Measurements from ENCODE around the gene MAD1L1.

Gene MAD1L1

DNA sequence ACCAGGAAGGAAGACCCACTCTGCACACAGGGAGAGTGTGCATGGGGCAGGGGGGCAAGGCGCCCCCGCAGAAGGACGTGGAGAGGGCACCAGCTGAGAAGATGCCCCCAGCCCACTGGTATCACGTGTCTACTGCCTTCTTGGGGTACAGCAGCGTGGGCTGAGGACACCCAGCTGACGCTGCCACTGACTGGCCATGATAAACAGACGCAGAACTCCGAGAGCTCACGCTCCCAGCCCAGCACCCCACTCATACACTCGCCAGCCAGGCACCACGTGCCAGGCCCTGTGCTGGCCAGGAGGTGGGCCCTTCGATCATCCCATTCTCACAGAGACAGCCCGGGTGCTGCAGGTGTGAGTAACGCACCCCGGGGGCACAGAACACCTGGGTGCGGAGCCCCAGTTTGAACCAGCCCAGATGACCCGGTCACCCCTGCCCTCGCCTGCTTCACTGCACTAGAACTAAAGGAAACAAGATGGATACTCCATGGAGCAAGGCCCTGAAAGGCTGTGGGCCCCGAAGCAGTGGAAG, 199.8 kb downstream of the MAD1L1 start:
- no peak for TF ChIP-seq CTCF (IDR thresholded peaks at IDR 0.05; ENCODE audit: borderline replicate concordance, insufficient read depth, low read depth, low read length)
- H3K4me3 ChIP-seq (ENCODE audit: low read depth, low read length) = no peak overlapping the region

- H3K4me3 ChIP-seq (ENCODE audit: low read depth, low read length) = no peak overlapping the region
- no peak for TF ChIP-seq CTCF (IDR thresholded peaks at IDR 0.05; ENCODE audit: borderline replicate concordance, insufficient read depth, low read depth, low read length)
Measured at GRCh38 chr7:2032030-2032875, 200.5 kb downstream of the MAD1L1 start.

DNA sequence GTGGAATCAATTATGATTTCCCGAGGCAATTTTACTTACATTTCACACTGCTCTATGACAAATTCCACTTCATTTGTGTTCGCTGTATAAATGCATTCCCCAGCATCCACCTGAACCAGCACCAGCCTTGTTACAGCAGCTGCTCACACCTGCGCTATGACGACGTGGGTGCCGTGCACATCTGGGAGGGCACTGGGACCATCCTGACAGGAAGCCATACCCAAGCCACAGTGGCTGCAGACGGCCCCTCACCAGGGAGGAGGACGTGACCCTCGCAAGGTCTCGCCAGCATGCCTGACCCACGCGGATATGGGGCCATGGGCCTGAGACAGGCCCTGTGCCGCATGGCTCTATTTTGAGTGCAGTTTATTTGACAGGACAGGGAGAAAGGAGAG, 201.3 kb downstream of the MAD1L1 start:
- no peak for TF ChIP-seq CTCF (IDR thresholded peaks at IDR 0.05; ENCODE audit: borderline replicate concordance, insufficient read depth, low read depth, low read length)
- no peak overlapping the region for H3K4me3 ChIP-seq (ENCODE audit: low read depth, low read length)

DNA sequence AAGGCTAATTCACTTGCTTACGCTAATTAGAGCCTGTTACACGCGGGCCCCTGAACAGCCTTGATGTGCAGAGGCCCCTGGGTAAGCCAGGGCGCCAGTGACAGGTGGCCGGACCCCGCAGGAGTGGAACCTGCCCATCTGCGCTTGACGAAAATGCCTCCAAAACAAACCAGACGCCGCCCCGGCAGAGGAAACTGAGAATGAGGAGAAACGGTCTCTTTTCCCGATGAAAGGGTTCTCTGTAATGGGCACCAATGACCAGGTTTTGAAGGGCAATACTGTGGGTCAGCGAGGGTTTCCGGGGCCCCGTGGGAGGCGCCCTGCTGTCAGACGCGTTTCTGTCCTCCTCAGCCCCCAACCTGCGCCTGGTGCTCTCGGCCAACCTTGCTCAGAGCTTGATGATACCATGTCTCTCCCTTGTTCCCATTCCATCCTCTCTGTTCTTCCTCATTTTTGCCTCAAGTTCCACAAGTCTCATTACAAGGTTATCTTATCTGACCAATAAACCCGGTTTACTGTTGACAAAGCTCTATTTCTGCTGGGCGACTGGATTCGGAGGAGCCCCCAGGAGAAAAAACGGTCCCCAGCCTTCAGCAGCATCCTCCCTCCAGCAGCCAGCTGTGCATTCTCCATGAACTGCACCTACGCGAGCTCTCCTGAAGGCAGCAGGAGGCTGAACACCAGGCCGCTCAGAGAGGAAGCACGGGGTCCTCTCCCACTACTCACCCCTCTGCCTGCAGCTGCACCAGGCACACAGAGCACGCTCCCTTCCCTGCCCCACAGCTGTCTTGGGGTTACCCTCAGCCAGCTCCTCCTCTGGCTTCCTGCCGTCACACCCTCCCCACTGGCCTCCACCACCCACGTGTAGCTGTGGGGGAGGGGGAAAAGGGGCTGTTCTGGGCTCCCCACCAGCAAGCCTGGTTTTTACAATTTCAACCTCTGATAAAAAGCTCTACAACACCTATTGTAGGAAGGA, 202.0 kb downstream of the MAD1L1 start:
- no peak for TF ChIP-seq CTCF (IDR thresholded peaks at IDR 0.05; ENCODE audit: borderline replicate concordance, insufficient read depth, low read depth, low read length)

DNA sequence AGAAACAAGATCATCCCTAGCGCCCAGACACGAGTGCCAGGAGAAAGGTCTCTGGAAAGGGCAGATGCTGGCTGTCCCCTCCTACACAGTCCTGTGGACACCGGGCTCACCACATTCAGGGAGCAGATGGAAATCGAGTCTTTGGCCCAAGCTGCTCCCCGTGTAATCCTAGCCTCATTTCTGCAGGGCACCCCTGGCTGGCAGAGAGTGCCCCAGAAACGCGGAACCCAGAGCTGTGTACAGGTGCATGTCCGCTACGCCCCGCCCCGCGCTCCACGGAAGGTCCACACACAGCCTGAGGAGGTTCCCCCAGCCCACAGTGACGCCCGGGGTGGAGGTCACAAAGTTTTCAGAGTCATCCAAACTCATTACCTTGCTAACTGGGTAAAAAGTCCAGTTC, 202.8 kb downstream of the MAD1L1 start:
- no peak for TF ChIP-seq CTCF (IDR thresholded peaks at IDR 0.05; ENCODE audit: borderline replicate concordance, insufficient read depth, low read depth, low read length)
- no peak overlapping the region for H3K4me3 ChIP-seq (ENCODE audit: low read depth, low read length)

More for the DNA sequence above, 202.0 kb downstream of the MAD1L1 start:
- no peak overlapping the region for H3K4me3 ChIP-seq (ENCODE audit: low read depth, low read length)

DNA sequence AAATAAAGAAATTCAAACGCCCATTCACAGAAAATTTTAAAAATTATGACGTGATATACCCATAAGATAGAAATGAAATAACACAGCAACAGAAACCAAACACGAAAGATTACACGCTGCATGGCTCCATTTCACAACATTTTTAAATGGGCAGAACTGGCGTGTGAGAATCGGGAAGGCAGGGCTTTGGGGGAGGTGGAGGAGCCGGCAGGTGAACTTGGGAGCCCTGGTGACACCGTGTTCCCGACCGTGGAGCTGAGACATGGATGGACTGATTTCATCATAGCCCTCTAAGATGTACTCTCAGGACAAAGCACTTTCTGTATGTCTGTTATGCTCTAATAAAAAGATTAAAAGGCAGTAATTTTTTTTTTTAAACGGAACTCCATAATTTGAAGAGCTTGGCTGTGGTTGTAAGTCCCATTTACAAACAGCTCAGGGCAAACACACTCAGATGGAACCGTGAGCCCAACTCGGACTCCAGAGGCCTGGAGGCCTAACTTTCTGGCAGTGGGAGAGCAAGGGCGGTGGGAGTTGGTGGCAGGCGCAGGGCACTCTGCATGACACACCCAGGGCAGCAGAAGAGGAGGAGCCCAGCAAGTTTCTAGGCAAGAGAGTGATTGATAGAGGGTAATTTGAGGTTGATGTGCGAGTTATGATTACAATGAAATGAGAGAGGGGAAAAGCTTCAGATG, 203.4 kb downstream of the MAD1L1 start:
- TF ChIP-seq CTCF (IDR thresholded peaks at IDR 0.05; ENCODE audit: borderline replicate concordance, insufficient read depth, low read depth, low read length) = no peak
- no peak overlapping the region for H3K4me3 ChIP-seq (ENCODE audit: low read depth, low read length)
